Measurements from ENCODE around the gene ISYNA1.

DNA sequence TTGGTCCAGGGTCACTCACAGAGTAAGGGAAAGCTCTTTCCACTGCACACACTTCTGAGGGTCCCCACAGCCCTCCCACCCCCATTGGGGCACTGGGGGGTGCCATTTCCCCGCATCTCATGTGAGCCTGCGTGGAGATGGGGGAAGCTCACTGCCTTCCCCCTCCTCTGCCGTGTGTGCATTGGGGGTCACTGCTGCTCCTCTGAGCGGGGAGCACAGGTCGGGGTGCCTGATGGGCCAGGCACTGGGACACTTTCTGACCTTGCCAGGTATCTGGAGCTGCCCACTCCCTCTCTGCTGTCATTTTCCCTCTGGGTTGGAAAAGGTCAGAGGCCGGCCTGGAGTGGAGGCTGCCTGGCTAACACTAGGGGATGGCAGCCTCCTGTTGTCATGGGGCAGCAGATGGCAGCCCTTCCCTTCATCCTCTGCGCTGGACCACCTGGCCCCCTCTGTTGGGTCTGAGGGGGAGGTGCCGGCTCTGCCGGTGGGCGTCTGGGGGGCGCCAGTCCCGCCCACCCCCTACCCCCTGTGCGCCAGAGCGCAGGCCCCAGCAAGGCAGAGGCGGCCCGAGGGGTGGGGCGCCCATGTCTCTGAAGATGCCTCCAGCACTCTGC is 9.7 kb downstream of the ISYNA1 start:
- TF ChIP-seq, protein P1, sequence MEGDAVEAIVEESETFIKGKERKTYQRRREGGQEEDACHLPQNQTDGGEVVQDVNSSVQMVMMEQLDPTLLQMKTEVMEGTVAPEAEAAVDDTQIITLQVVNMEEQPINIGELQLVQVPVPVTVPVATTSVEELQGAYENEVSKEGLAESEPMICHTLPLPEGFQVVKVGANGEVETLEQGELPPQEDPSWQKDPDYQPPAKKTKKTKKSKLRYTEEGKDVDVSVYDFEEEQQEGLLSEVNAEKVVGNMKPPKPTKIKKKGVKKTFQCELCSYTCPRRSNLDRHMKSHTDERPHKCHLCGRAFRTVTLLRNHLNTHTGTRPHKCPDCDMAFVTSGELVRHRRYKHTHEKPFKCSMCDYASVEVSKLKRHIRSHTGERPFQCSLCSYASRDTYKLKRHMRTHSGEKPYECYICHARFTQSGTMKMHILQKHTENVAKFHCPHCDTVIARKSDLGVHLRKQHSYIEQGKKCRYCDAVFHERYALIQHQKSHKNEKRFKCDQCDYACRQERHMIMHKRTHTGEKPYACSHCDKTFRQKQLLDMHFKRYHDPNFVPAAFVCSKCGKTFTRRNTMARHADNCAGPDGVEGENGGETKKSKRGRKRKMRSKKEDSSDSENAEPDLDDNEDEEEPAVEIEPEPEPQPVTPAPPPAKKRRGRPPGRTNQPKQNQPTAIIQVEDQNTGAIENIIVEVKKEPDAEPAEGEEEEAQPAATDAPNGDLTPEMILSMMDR (IDR thresholded peaks at IDR 0.05) = no peak
- TF ChIP-seq EZH2phosphoT487 (IDR thresholded peaks at IDR 0.05) = no peak
